Stomach (tissue), 4 donors: ENCODE results near the gene PXMP2.

Experiments used
- EP300 ChIP-seq: sonication (generic); formaldehyde crosslinking; IDR thresholded peaks from one replicate; pipeline ENCODE4 v1.6.1; 2017; ENCODE audit warnings: antibody characterized with exemption
- POLR2A ChIP-seq, 4 donors: fragments of 450-650 bp; IDR thresholded peaks; one replicate each; pipeline ENCODE4 v1.6.1; 2016; ENCODE audit warnings: antibody characterized with exemption in 4 of 4, control low read depth in 2 of 4, mild to moderate bottlenecking in 1 of 4, moderate library complexity in 1 of 4
- POLR2AphosphoS5 ChIP-seq, 3 donors: sonication (generic); formaldehyde crosslinking; IDR thresholded peaks; one replicate each; pipeline ENCODE4 v1.6.1; 2016; ENCODE audit warnings: antibody characterized with exemption in 3 of 3
- TF ChIP-seq, protein P1 (sequence below), 7 experiments: fragments of 450-650 bp in 4 of 7; fragments of 200-600 bp in 3 of 7; sonication (generic) in 3 of 7; IDR thresholded peaks; one replicate each; pipeline ENCODE4 v1.5.1; 2016 to 2019; ENCODE audit warnings: antibody characterized with exemption in 7 of 7, control low read depth in 2 of 7, mild to moderate bottlenecking in 1 of 7

- TF ChIP-seq POLR2A (IDR thresholded peaks at IDR 0.05) (no peak), POLR2AphosphoS5 (IDR thresholded peaks at IDR 0.05) (no peak), EP300 (no peak)
- TF ChIP-seq, protein P1, sequence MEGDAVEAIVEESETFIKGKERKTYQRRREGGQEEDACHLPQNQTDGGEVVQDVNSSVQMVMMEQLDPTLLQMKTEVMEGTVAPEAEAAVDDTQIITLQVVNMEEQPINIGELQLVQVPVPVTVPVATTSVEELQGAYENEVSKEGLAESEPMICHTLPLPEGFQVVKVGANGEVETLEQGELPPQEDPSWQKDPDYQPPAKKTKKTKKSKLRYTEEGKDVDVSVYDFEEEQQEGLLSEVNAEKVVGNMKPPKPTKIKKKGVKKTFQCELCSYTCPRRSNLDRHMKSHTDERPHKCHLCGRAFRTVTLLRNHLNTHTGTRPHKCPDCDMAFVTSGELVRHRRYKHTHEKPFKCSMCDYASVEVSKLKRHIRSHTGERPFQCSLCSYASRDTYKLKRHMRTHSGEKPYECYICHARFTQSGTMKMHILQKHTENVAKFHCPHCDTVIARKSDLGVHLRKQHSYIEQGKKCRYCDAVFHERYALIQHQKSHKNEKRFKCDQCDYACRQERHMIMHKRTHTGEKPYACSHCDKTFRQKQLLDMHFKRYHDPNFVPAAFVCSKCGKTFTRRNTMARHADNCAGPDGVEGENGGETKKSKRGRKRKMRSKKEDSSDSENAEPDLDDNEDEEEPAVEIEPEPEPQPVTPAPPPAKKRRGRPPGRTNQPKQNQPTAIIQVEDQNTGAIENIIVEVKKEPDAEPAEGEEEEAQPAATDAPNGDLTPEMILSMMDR (IDR thresholded peaks at IDR 0.05) = no peak
Measured at GRCh38 chr12:132729541-132730320, 42.3 kb downstream of the PXMP2 start.
